OCI-LY1 (cell line): ENCODE results near the gene PTGFRN.

Experiments used
- EZH2 ChIP-seq: fragments of 200-600 bp; sonication (generic), shearing (Covaris generic); IDR thresholded peaks from 2 replicates; pipeline ENCODE4 v1.8.0; 2017; ENCODE audit warnings: borderline replicate concordance, mixed run types, mild to moderate bottlenecking, antibody characterized with exemption, low read length, moderate library complexity, mixed read lengths
- TF ChIP-seq, protein P1 (sequence below): fragments of 200-600 bp; sonication (generic), shearing (Covaris generic); IDR thresholded peaks from 2 replicates; pipeline ENCODE4 v1.5.1; 2017; ENCODE audit warnings: mild to moderate bottlenecking, antibody characterized with exemption, low read length, moderate library complexity, mixed read lengths

- TF ChIP-seq, protein P1, sequence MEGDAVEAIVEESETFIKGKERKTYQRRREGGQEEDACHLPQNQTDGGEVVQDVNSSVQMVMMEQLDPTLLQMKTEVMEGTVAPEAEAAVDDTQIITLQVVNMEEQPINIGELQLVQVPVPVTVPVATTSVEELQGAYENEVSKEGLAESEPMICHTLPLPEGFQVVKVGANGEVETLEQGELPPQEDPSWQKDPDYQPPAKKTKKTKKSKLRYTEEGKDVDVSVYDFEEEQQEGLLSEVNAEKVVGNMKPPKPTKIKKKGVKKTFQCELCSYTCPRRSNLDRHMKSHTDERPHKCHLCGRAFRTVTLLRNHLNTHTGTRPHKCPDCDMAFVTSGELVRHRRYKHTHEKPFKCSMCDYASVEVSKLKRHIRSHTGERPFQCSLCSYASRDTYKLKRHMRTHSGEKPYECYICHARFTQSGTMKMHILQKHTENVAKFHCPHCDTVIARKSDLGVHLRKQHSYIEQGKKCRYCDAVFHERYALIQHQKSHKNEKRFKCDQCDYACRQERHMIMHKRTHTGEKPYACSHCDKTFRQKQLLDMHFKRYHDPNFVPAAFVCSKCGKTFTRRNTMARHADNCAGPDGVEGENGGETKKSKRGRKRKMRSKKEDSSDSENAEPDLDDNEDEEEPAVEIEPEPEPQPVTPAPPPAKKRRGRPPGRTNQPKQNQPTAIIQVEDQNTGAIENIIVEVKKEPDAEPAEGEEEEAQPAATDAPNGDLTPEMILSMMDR, result no peak
- TF ChIP-seq EZH2, result no peak
Observed at GRCh38 chr1:116943438-116943837, 33.7 kb downstream of the PTGFRN start.
